ENCODE measurements around the gene TBC1D10A. TPM values are rescaled to one million over a fixed set of nuclear protein-coding genes. Genes with fewer than 3 reads are reported as not detected.

The TBC1D10A gene
- total RNA-seq, 1 experiment from 2014 or later, result 12.2 TPM

DNA sequence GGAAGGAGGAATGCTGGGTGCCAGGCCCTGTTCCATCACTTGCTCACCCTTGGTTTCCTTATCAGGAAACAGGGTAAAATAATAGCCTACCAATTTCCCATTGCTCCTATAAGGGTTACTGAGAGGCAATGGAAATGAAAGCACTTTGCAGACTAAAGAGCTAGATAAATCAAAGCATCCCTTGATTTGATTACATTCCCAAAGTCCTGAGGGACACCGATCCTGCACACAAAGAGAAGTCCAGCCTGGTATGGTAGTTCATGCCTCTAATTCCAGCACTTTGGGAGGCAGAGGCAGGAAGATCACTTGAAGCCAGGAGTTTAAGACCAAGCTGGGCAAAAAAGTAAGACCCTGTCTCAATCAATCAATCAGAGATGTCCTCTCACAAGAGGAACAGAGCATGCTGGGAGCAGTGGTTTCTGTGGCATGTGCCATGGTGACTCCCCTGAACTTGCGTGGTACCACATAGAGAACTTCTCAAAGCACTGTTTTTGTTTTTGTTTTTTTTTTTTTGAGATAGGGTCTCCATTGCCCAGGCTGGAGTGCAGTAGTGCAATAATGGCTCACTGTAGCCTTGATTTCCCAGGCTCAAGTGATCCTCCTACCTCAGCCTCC lies 10.7 kb downstream of the TBC1D10A start:
- ChIA-PET POLR2A (no interaction called here), CTCF (no interaction called here)
- no peaks in the 10 kb centered on the region; the same call in 1 of the 2 replicates for H3K36me3 ChIP-seq (ENCODE audit: control insufficient read depth, insufficient read depth, low read length)
- H3K4me3 ChIP-seq (ENCODE audit: low read depth, low read length), result no peak overlapping the region
- peaks cover 27% of the 10 kb centered on the region for H3K4me1 Mint-ChIP-seq (ENCODE audit: low read depth, unreplicated experiment)
- no peaks in the 10 kb centered on the region for H3K36me3 Mint-ChIP-seq (ENCODE audit: insufficient read depth, unreplicated experiment)
- no peak for DNase-seq
- intact Hi-C loops (cut with micrococcal nuclease; ENCODE audit: unreplicated experiment), result no loop called here
- TF ChIP-seq, protein P1, sequence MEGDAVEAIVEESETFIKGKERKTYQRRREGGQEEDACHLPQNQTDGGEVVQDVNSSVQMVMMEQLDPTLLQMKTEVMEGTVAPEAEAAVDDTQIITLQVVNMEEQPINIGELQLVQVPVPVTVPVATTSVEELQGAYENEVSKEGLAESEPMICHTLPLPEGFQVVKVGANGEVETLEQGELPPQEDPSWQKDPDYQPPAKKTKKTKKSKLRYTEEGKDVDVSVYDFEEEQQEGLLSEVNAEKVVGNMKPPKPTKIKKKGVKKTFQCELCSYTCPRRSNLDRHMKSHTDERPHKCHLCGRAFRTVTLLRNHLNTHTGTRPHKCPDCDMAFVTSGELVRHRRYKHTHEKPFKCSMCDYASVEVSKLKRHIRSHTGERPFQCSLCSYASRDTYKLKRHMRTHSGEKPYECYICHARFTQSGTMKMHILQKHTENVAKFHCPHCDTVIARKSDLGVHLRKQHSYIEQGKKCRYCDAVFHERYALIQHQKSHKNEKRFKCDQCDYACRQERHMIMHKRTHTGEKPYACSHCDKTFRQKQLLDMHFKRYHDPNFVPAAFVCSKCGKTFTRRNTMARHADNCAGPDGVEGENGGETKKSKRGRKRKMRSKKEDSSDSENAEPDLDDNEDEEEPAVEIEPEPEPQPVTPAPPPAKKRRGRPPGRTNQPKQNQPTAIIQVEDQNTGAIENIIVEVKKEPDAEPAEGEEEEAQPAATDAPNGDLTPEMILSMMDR (IDR thresholded peaks at IDR 0.05; ENCODE audit: insufficient read depth in 1 of 2, low read depth in 1 of 2, low read length in 1 of 2, severe bottlenecking in 1 of 2, unreplicated experiment in 1 of 2), result no peak
- no peak overlapping the region for H3K27ac Mint-ChIP-seq (ENCODE audit: unreplicated experiment)
- H3K4me1 ChIP-seq, result 0 out of 2 replicates have a peak, but pooled peaks cover 4% of the 10 kb centered on the region
- no peak overlapping the region for H3K4me3 Mint-ChIP-seq (ENCODE audit: unreplicated experiment)
- no peaks in the 10 kb centered on the region for H3K9me3 Mint-ChIP-seq (ENCODE audit: unreplicated experiment)
- H3K9me3 ChIP-seq, result no peaks in the 10 kb centered on the region
- H3K27me3 Mint-ChIP-seq (ENCODE audit: insufficient read depth, unreplicated experiment), result no peaks in the 10 kb centered on the region
- no TSS peak for BruUV-seq (replicated peaks)
- no peaks in the 10 kb centered on the region for H3K27me3 ChIP-seq (replicated peaks; ENCODE audit: control insufficient read depth, insufficient read depth, low read length)

DNA sequence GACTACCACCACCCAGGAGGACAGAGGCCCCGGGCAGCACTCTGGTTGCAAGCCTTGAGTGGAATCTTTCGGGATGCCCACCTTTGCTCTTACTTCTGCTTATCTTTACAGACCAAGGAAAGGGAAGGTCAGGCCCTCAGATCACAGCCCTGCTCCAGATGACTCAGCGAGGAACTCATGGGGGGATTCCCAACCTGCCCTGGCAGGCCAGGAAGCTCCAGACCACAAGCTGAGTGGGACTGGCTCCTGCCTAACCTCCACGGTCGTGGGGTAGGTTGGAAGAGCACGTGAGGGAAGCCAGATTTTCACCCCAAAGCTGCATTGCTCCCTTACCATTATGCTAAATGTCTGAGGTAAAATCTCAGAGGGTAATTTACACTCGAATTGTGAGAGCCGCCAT lies 11.8 kb downstream of the TBC1D10A start:
- Histone ChIP-seq H3K27me3 (replicated peaks; ENCODE audit: control insufficient read depth, insufficient read depth, low read length) (no peaks in the 10 kb centered on the region), H3K4me3 (ENCODE audit: low read depth, low read length) (no peak overlapping the region), H3K4me1 (0 out of 2 replicates have a peak, but pooled peaks cover 4% of the 10 kb centered on the region), H3K9me3 (no peaks in the 10 kb centered on the region), H3K36me3 (ENCODE audit: control insufficient read depth, insufficient read depth, low read length) (no peaks in the 10 kb centered on the region)
- ChIA-PET CTCF (no interaction called here), POLR2A (no interaction called here)
- H3K4me3 Mint-ChIP-seq (ENCODE audit: unreplicated experiment), result no peak overlapping the region
- no TSS peak for BruUV-seq (replicated peaks)
- intact Hi-C loops (cut with micrococcal nuclease; ENCODE audit: unreplicated experiment), result no loop called here
- H3K36me3 Mint-ChIP-seq (ENCODE audit: insufficient read depth, unreplicated experiment), result no peaks in the 10 kb centered on the region
- TF ChIP-seq, protein P1 (IDR thresholded peaks at IDR 0.05; ENCODE audit: insufficient read depth in 1 of 2, low read depth in 1 of 2, low read length in 1 of 2, severe bottlenecking in 1 of 2, unreplicated experiment in 1 of 2), result no peak
- no peak for DNase-seq
- peaks cover 27% of the 10 kb centered on the region for H3K4me1 Mint-ChIP-seq (ENCODE audit: low read depth, unreplicated experiment)
- H3K27me3 Mint-ChIP-seq (ENCODE audit: insufficient read depth, unreplicated experiment), result no peaks in the 10 kb centered on the region
- no peak overlapping the region for H3K27ac Mint-ChIP-seq (ENCODE audit: unreplicated experiment)
- H3K9me3 Mint-ChIP-seq (ENCODE audit: unreplicated experiment), result no peaks in the 10 kb centered on the region

DNA sequence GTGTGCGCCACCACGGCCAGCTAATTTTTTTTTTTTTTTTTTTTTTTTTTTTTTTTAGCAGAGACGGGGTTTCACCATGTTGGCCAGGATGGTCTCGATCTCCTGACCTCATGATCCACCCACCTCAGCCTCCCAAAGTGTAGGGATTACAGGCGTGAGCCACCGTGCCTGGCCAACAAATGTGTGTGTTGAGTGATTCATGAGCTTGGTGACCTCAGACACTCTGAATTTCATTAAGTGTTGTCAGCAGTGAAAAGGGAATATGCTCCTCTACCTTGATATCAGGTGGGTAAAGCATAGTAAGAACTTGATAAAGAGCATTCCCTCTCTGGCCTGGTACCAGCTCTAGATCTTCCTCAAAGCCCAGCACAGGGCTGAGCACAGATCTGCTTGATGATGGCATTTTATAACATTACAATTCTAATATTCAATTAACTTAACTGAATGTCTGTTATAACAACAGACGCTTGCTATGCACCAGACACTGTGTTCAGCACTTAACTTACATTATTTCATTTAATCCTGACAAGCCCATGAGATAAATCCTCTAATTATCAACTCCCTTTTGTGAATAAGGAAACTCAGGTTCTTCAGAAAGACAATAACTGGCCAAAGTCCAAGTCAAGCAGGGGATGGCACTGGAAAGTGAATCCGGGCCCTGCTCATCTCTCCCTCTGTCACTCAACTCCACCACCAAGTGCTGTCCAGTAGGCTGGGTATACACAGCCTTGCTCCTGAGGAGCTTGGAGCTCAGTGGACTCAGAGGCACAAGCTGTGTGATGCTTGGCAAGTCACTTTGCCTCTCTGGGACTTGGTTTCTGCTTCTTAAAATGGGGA lies 13.0 kb downstream of the TBC1D10A start:
- H3K36me3 Mint-ChIP-seq (ENCODE audit: insufficient read depth, unreplicated experiment), result no peaks in the 10 kb centered on the region
- H3K9me3 ChIP-seq, result no peaks in the 10 kb centered on the region
- BruUV-seq (replicated peaks), result no TSS peak
- H3K4me3 Mint-ChIP-seq (ENCODE audit: unreplicated experiment), result no peak overlapping the region
- H3K4me1 Mint-ChIP-seq (ENCODE audit: low read depth, unreplicated experiment), result peaks cover 27% of the 10 kb centered on the region
- H3K4me1 ChIP-seq, result 0 out of 2 replicates have a peak, but pooled peaks cover 4% of the 10 kb centered on the region
- H3K27me3 Mint-ChIP-seq (ENCODE audit: insufficient read depth, unreplicated experiment), result no peaks in the 10 kb centered on the region
- intact Hi-C loops (cut with micrococcal nuclease; ENCODE audit: unreplicated experiment), result no loop called here
- TF ChIP-seq, protein P1 (IDR thresholded peaks at IDR 0.05; ENCODE audit: insufficient read depth in 1 of 2, low read depth in 1 of 2, low read length in 1 of 2, severe bottlenecking in 1 of 2, unreplicated experiment in 1 of 2), result no peak
- H3K36me3 ChIP-seq (ENCODE audit: control insufficient read depth, insufficient read depth, low read length), result no peaks in the 10 kb centered on the region
- H3K27ac Mint-ChIP-seq (ENCODE audit: unreplicated experiment), result no peak overlapping the region
- H3K4me3 ChIP-seq (ENCODE audit: low read depth, low read length), result no peak overlapping the region
- ChIA-PET CTCF (no interaction called here), POLR2A (no interaction called here)
- no peaks in the 10 kb centered on the region for H3K9me3 Mint-ChIP-seq (ENCODE audit: unreplicated experiment)
- no peaks in the 10 kb centered on the region for H3K27me3 ChIP-seq (replicated peaks; ENCODE audit: control insufficient read depth, insufficient read depth, low read length)
- no peak for DNase-seq

Data from Caco-2 (cell line).